EH (cell line): Measurements from ENCODE around the gene CIT.
A peak's percentile ranks its signal among the peaks of the same experiment; 100 is the strongest.
"Not testable (repeated sequence)": the region's sequence is repeated elsewhere in the genome, so short reads cannot be mapped to it uniquely, and the experiment has no call there.

ENCODE experiments used
- DNase-seq: peaks from one replicate; pipeline ENCODE4 v3.0.0-alpha.2; 2015; ENCODE audit warnings: low read depth

The CIT gene, protein sequence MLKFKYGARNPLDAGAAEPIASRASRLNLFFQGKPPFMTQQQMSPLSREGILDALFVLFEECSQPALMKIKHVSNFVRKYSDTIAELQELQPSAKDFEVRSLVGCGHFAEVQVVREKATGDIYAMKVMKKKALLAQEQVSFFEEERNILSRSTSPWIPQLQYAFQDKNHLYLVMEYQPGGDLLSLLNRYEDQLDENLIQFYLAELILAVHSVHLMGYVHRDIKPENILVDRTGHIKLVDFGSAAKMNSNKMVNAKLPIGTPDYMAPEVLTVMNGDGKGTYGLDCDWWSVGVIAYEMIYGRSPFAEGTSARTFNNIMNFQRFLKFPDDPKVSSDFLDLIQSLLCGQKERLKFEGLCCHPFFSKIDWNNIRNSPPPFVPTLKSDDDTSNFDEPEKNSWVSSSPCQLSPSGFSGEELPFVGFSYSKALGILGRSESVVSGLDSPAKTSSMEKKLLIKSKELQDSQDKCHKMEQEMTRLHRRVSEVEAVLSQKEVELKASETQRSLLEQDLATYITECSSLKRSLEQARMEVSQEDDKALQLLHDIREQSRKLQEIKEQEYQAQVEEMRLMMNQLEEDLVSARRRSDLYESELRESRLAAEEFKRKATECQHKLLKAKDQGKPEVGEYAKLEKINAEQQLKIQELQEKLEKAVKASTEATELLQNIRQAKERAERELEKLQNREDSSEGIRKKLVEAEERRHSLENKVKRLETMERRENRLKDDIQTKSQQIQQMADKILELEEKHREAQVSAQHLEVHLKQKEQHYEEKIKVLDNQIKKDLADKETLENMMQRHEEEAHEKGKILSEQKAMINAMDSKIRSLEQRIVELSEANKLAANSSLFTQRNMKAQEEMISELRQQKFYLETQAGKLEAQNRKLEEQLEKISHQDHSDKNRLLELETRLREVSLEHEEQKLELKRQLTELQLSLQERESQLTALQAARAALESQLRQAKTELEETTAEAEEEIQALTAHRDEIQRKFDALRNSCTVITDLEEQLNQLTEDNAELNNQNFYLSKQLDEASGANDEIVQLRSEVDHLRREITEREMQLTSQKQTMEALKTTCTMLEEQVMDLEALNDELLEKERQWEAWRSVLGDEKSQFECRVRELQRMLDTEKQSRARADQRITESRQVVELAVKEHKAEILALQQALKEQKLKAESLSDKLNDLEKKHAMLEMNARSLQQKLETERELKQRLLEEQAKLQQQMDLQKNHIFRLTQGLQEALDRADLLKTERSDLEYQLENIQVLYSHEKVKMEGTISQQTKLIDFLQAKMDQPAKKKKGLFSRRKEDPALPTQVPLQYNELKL (N-terminal part only)

DNA sequence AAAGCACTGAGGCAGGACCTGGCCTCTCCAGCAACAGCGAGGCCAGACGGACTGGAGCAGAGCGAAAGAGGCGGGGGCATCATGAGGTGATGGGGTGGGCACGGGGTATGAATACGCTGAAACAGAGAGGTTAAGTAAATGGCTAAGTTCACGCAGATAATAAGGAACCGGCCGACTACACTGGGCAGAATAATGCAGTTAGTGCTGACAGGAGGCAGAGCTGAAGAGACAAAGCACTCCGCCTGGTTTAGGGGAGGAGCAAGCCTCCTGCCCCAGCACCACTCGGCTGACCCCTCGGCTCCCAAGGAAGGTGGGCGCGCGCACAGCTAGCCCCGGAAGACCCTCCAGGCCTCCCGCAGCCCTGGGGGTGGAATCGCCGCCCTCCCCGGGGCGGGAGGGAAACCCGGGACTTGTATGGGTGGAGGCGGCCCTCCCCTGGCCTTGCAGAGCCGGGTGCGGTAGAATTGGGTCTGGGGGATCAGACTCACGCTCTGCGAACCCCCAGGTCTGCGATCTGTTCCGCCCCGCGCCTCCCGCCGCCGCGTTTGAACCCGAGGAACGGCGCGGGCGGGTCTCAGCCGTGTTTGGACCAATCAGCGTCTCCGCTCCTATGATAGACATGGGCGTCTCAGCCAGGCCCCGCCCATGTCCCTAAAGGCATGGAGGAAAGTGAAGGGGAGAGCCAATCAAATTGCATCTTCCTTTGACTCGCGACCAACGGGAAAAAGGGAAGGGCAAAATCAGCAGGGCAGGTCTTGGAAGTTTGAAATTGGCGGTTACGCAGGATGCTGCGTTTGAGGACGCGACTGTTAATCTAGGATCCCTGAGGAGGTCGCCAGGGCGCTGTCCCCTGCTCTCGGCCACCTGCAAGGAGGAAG lies at the start of gene CIT:
CIT (minus strand) TSS at position 560 of the 878 bp plus-strand sequence. CDS start 1,152 bp downstream, outside the sequence.
- peak; percentile 97 for DNase-seq

DNA sequence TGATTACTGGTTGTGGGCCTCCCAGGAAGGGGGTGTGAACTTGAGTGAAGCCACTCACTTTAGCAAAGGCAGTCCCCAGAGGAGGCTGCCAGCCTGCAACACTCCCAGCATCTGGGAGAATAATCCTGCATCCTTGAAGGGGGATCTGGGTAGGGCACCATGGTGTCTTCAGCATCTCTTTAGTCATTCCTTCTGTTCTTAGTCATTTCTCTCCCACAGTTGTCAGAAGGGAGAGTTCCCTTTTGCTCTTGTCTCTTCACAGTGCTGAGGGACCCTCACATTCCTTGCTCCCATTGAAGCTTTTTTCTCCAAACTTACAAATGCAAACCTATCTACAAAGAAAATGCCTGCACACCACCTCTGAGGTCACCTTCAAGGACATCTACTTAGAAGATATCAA lies 48.1 kb upstream of the CIT start:
- no peak for DNase-seq

DNA sequence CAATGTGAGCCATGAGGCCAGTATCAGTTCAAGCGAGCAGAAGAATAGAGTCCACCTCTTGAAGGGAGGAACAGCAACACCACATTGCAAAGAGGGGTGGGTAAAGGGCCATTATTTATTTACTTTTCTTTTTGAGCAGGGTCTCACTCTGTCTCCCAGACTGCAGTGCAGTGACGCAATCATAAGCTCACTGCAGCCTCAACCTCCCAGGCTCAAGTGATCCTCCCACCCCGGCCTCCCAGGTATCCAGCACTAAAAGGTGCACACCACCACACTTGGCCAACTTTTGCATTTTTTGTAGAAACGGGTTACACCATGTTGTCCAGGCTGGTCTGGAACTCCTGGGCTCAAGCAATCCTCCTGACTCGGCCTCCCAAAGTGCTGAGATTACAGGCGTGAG lies 42.9 kb upstream of the CIT start:
- no peak for DNase-seq

DNA sequence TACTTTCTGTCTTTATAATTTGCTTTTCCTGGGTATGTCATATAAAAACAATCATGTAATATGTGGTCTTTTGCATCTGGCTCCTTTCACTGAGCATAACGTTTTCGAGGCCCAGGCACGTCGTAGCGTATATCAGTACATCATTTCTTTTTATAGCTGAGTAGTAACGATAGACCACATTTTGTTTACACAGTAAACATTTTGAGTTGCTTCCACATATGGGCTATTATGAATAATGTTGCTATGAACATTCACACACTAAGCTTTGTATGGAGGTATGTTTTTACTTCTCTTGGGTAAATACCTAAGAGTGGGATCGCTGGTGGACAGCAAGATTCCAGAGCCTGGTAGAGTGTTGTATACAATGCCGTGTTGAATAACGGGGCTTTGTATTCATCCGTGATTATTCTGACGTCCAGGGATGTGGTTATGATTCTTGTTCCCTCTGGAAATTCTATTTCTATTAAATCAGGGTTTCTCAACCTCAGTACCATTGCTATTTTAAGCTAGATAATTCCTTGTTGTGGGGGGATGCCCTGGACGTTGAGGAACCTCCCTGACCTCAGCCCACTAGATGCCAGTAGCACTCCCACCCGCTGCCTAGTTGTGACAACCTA lies 38.9 kb upstream of the CIT start:
- no peak for DNase-seq

DNA sequence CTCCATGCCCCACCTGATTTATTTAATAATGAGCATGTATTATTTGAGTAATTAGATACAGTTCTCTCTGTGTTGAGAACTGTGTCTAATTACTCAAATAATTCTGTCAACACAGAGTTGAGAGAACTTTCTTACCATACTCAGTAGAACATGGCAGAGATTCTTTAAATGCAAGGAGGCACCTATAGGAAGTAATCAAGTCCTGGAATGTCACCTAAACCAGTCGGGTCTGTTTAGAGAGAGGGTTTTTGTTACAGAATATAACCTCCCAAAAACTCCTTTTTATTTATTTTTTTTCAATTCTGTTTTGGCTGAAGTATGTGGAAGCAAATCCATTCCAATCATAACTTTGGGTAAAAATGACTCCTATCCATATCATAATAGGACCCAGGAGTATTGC lies 37.5 kb upstream of the CIT start:
- DNase-seq = no peak

DNA sequence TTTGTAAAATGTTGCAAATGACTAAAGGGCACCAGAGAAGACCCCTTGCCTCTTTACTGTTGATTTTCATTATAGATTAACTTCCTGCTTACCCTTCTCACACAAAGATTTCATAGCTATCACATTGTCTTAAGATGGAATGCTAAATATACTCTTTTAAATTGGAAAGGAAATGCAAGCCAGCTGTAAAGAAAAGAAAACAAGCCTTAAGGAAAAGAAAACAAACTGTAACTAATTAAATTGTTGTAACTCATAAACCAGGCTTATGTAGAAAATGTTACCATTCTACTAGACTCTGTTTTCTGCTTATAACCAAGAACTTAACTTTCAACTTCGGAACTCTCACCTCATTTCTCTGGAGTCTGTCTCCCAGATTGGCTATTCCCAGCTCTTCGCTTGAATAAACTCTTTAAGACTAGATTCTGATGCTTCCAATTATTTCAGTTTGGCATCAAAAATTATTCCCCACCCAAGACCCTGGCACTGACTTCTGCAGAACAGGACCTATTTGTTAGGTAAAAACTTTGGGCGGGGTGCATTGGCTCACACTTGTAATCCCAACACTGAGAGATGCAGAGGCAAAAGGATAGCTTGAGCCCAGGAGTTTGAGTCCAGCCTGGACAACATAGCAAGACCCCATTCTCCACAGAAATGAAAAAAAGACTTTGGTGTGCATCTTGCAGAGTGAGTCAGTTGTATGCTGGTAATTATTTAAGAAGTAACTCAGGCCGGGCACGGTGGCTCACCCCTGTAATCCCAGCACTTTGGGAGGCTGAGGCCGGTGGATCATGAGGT lies 36.6 kb upstream of the CIT start:
- DNase-seq = peak; percentile 16

DNA sequence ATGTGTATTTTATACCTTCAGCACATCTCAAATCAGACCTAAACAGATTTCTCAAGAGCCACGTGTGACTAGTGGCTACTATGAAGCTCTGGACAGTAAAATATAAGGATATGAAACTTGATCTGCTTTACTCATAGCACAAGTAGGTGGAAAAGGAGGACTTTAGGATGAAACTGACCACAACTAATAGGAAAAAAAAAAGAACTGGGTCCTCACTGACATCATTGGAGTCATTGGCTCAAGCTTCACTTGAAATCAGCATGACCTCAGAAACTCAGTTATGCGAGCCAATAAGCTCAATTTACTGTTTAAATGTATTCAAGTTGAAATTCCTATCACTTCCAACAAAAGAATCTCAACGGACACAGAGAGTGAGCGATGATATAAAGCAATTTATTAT lies 34.1 kb upstream of the CIT start:
- DNase-seq = peak; percentile 56

DNA sequence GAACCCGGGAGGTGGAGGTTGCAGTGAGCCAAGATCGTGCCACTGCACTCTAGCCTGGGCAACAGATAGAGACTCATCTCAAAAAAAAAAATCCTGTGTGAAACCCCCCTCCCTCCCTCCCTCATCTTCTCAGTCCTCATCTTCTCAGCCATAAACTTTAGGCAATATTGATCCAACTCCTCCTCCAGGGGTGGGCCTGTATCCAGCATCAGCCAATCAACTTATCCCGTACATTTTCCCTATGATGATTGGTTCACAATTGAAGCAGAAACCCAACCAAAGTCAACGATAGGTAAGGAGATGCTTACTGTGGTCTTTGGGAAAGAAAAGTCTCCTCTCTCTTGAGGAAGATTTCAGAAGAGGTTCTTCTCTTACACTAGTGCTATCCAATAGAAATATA lies 33.5 kb upstream of the CIT start:
- DNase-seq = no peak

DNA sequence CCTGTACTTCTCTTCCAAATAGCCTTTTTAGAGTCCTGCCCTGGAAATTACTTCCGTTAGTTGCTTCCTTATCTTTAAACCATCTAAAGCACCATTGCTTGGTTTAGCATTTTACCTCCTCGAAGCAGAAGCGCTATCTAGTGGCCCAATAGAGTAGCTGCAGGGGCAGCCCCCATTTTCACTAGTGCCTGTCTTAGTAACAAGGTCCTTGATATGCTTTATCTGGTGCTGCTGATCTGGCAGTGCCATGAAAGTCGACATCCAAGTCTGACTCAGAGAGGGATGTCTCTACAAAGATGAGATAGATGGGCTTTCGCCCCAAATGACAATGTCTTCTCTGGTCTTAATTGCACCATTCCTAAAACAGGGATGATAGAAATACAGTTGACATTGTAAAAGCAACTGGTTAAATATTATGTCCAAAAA lies 25.0 kb upstream of the CIT start:
- DNase-seq = peak; percentile 75

DNA sequence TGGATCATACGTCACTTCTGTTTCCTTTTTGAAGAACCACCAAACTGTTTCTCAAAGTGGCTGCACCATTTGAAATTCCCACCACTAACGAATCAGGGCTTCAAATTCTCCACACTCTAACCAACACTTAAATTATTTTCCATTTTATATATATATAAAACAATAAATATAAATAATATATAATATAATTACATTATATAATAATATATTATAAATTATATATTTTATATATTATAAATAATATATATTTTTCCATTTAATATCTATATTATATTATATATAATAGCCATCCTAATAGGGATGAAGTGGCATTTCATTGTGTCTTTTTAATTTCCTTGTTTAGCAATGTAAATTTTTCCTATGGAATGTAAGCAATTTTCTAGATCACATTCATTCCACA lies 24.6 kb upstream of the CIT start:
- no peak for DNase-seq

DNA sequence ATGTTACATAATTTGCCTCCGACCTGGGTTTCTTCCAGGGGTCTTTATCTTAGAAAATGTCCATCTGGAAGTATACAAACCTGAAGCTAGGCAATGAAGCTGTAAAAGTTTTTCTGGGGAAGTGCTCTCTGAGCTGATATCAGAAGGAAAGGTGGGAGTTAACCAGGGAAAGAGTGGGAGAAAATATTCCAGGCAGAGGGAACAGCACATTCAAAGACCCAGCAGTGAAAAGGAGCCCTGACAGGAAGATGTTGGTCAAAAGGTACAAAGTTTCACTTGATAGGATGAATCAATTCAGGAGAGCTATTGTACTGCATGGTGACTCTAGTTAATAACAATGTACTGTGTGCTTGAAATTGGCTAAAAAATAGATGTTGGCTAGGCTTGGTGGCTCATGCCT lies 17.8 kb upstream of the CIT start:
- DNase-seq = no peak

DNA sequence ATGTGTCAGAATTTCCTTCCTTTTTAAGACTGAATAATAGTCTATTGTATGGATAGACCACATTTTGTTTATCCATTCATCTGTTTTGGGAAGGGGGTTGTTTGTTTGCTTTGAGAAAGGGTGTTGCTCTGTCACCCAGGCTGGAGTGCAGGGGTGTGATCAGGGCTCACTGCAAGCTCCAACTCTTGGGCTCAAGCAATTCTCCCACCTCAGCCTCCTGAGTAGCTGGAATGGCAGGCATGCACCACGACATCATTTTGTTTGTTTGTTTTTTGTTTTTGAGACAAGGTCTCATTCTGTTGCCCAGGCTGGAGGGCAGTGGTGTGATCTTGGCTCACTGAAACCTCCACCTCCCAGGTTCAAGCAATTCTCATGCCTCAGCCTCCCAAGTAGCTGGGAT lies 15.5 kb upstream of the CIT start:
- not testable (repeated sequence) for DNase-seq

DNA sequence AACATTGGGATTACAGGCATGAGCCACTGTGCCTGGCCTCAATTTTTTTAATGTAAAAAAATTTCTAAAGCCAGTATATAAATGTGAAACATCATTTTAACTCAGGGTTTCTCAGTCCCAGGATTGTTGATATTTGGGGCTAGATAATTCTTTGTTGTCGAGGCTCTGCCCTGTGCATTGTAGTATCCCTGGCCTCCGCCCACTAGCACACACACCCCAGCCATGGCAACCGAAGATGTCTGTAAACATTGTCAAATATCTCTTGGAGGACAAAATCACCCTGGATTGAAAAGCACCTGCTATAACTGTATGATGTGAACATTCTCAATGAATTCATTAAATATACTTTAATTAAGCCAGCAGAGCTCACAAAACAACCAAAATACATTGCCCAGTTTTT lies 8.4 kb upstream of the CIT start:
- no peak for DNase-seq

DNA sequence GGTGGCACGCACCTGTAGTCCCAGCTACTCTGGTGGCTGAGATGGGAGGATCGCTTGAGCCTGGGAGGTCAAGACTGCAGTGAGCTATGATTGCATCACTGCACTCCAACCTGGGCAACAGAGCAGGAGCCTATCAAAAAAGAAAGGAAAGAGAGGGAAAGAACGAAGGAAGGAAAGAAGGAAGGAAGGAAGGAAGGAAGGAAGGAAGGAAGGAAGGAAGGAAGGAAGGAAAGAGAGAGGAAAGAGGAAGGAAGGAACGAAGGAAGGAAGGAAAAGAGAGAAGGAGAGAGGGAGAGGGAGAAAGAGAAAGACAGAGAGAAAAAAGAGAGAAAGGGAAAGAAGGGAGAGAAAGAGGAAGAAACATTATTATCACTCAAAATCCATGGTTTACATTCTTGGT lies 6.7 kb upstream of the CIT start:
- DNase-seq = not testable (repeated sequence)

DNA sequence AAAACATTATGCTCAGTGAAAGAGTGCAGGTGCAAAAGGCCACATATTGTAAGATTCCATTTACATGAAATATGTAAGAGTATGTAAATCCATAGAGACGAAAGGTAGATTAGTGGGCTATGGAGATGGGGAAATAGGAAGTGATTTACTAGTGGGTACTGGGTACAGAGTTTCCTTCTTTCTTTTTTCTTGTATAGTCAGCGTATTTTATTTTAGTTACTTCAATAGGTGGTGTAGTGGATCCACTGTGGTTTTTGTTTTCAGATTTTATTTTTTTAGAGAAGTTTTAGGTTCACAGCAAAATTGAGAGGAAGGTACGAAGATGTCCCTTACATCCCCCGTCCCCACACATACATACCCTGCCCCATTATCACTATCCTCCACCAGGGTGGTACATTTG lies 6.1 kb upstream of the CIT start:
- DNase-seq = no peak

DNA sequence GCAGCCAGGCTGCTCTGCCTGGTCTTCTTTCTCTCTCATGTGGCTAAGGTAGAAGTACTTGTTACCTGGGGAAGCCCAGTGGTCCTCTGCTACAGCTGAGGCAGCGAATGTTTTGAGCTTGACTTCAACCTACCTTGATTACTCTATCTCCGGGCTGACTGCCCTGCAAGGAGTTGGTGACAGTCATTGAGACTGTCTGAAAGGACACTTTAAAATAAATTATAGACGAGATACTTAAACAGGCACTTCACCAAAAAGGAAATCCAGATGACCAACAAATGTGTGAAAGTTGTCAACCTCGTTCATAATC lies 474 bp upstream of the CIT start:
- no peak for DNase-seq

DNA sequence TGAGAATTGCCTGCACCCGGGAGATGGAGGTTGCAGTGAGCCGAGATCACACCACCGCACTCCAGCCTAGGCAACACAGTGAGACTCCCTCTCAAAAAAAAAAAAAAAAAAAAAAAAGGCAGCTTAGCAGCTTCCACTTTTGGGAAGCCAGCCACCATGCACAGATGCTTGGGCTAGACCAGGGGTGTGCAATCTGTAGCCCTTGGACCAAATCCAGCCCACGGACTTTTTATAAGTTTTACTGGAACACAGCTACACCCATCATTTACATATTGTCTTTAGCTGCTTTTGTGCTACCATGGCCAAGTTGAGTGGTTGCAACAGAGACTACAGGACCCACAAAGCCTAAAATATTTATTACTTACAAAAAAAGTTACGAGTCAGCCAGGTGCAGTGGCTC lies 6.7 kb downstream of the CIT start:
- DNase-seq = peak; percentile 54

DNA sequence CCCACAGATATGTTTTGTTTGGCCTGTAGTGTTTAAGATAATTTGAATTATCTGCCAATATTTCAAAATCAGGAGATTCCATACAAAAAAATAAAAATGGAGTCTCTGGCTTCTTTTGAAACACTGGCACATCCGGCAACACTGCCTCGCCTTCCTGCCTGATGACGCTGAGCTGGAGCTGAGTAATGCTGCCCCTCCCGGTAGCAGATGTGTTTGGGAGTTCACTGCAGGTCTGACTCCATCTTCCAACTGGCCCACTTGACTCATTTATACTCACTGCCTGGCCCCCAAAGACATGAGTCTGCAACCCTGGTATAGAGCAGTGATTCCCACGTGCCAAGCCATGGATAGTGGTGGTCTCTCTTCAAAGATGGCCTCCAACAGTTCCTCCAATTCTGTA lies 7.4 kb downstream of the CIT start:
- DNase-seq = peak; percentile 91

DNA sequence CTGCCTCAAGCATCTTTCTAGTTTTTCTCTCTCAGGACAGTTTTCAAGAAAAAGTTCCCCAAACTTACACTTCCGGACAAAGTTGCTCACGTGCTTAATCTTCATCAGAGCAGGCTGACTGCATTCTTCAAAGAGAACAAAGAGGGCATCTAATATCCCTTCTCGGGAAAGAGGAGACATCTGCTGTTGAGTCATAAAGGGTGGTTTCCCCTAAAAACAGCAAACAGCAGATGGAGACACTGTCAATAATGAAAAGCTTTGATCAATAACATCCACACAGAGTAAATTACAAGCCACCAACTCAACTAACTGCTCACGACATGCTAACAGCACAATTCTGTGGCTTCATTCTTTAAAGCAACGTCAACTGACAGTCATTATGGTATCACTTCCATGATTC lies 8.1 kb downstream of the CIT start:
- peak; percentile 62 for DNase-seq

DNA sequence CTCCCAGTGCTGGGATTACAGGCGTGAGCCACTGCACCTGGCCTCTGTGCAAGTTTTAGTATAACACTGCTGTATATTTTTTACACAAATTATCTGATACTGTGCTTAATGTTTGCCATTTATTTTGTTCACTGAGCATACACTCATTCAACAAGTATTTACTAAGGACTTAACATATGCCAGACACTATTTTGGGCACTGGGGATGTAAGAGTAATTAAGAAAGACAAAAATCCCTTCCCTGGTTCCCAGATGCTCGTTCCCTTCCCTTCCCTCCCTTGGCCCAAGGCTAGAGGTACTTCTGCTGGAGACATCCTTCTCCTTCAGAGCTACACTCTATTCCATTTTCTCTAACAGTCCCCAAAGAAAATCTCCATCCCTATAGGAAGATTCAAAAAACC lies 12.5 kb downstream of the CIT start:
- peak; percentile 46 for DNase-seq
